ENCODE data around the gene PHLDB3. TPM values are rescaled to one million over a fixed set of nuclear protein-coding genes. Genes with fewer than 3 reads are reported as not detected.

PHLDB3 gene
- total RNA-seq, 3 donors from 2014 or later = 7.5 to 19.5 (median 15.1) TPM

- Histone ChIP-seq H3K4me1 (peaks cover 0 to 4% of the 10 kb centered on the region in 2 donors), H3K4me3 (no peak overlapping the region), H3K36me3 (no peaks in the 10 kb centered on the region), H3K9me3 (no peaks in the 10 kb centered on the region), H3K27me3 (no peaks in the 10 kb centered on the region), H3K27ac (peak overlapping the region; percentile 25 to 55)
- intact Hi-C loops (cut with DNase I; ENCODE audit: low total_unique reads) = no loop called here
- TF ChIP-seq, protein P1, sequence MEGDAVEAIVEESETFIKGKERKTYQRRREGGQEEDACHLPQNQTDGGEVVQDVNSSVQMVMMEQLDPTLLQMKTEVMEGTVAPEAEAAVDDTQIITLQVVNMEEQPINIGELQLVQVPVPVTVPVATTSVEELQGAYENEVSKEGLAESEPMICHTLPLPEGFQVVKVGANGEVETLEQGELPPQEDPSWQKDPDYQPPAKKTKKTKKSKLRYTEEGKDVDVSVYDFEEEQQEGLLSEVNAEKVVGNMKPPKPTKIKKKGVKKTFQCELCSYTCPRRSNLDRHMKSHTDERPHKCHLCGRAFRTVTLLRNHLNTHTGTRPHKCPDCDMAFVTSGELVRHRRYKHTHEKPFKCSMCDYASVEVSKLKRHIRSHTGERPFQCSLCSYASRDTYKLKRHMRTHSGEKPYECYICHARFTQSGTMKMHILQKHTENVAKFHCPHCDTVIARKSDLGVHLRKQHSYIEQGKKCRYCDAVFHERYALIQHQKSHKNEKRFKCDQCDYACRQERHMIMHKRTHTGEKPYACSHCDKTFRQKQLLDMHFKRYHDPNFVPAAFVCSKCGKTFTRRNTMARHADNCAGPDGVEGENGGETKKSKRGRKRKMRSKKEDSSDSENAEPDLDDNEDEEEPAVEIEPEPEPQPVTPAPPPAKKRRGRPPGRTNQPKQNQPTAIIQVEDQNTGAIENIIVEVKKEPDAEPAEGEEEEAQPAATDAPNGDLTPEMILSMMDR (IDR thresholded peaks at IDR 0.05) = no peak
- TF ChIP-seq POLR2A (IDR thresholded peaks at IDR 0.05) (no peak), POLR2AphosphoS5 (IDR thresholded peaks at IDR 0.05) (no peak)
- no peak for DNase-seq (ENCODE audit: low spot score in 2 of 2)
Observed at GRCh38 chr19:43469160-43469480, 35.4 kb downstream of the PHLDB3 start.

GRCh38 chr19:43468354-43469159, 36.0 kb downstream of the PHLDB3 start:
- H3K36me3 ChIP-seq = no peaks in the 10 kb centered on the region
- no peaks in the 10 kb centered on the region for H3K9me3 ChIP-seq
- no peak for TF ChIP-seq POLR2A (IDR thresholded peaks at IDR 0.05)
- H3K27ac ChIP-seq = peak overlapping the region; percentile 29 to 55
- intact Hi-C loops (cut with DNase I; ENCODE audit: low total_unique reads) = no loop called here
- DNase-seq (ENCODE audit: low spot score in 2 of 2) = no peak
- H3K4me1 ChIP-seq = peaks cover 0 to 4% of the 10 kb centered on the region in 2 donors
- H3K27me3 ChIP-seq = no peaks in the 10 kb centered on the region
- no peak overlapping the region for H3K4me3 ChIP-seq

- Histone ChIP-seq H3K4me3 (no peak overlapping the region), H3K4me1 (peaks cover 0 to 4% of the 10 kb centered on the region in 2 donors), H3K36me3 (no peaks in the 10 kb centered on the region), H3K27ac (peak overlapping the region; percentile 29 to 55), H3K9me3 (no peaks in the 10 kb centered on the region), H3K27me3 (no peaks in the 10 kb centered on the region)
- no peak for TF ChIP-seq POLR2A (IDR thresholded peaks at IDR 0.05)
- TF ChIP-seq, protein P1 (IDR thresholded peaks at IDR 0.05) = no peak
- no peak for TF ChIP-seq POLR2AphosphoS5 (IDR thresholded peaks at IDR 0.05)
- no peak for DNase-seq (ENCODE audit: low spot score in 2 of 2)
- intact Hi-C loops (cut with DNase I; ENCODE audit: low total_unique reads) = no loop called here
Observed at GRCh38 chr19:43467730-43468129, 36.8 kb downstream of the PHLDB3 start.

DNA sequence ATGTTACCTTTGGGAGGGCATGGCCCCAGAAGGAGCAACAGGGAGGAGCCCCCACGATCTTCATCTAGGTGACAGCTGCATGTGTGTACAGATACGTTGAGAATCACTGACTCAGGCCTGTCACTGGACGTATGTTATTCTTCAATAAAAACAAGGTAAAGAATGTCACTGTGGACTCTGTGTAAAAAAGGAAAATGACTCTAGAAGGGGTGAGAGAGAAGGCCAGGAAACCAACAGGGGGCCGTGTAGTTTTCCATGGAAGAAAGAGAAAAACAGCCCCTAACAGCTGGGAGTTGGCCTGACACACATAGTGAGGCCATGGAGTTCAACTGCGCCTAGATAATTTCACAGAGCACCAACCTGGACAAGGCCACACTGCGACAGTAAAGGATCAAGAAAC, 37.3 kb downstream of the PHLDB3 start:
- no peaks in the 10 kb centered on the region for H3K36me3 ChIP-seq
- TF ChIP-seq POLR2AphosphoS5 (IDR thresholded peaks at IDR 0.05) (no peak), POLR2A (IDR thresholded peaks at IDR 0.05) (no peak)
- TF ChIP-seq, protein P1 (IDR thresholded peaks at IDR 0.05) = no peak
- H3K27ac ChIP-seq = peak overlapping the region in 1 of 2 donors; percentile 50
- H3K9me3 ChIP-seq = no peaks in the 10 kb centered on the region
- H3K4me1 ChIP-seq = peaks cover 0 to 4% of the 10 kb centered on the region in 2 donors
- no peak for DNase-seq (ENCODE audit: low spot score in 2 of 2)
- H3K4me3 ChIP-seq = no peak overlapping the region
- intact Hi-C loops (cut with DNase I; ENCODE audit: low total_unique reads) = no loop called here
- no peaks in the 10 kb centered on the region for H3K27me3 ChIP-seq

GRCh38 chr19:43466793-43467192, 37.8 kb downstream of the PHLDB3 start:
- Histone ChIP-seq H3K27me3 (no peaks in the 10 kb centered on the region), H3K36me3 (no peaks in the 10 kb centered on the region), H3K4me3 (no peak overlapping the region), H3K9me3 (no peaks in the 10 kb centered on the region), H3K27ac (no peak overlapping the region), H3K4me1 (peaks cover 0 to 4% of the 10 kb centered on the region in 2 donors)
- intact Hi-C loops (cut with DNase I; ENCODE audit: low total_unique reads) = no loop called here
- DNase-seq (ENCODE audit: low spot score in 2 of 2) = no peak
- TF ChIP-seq, protein P1 (IDR thresholded peaks at IDR 0.05) = no peak
- TF ChIP-seq POLR2A (IDR thresholded peaks at IDR 0.05) (no peak), POLR2AphosphoS5 (IDR thresholded peaks at IDR 0.05) (no peak)

Data from breast epithelium (tissue), 4 donors.